ENCODE results near the gene RHBDL1. TPM values are rescaled to one million over a fixed set of nuclear protein-coding genes. Genes with fewer than 3 reads are reported as not detected.

RHBDL1 gene
- total and polyA plus RNA-seq, 7 donors, result 0.06 to 0.42 (median 0.13) TPM

DNA sequence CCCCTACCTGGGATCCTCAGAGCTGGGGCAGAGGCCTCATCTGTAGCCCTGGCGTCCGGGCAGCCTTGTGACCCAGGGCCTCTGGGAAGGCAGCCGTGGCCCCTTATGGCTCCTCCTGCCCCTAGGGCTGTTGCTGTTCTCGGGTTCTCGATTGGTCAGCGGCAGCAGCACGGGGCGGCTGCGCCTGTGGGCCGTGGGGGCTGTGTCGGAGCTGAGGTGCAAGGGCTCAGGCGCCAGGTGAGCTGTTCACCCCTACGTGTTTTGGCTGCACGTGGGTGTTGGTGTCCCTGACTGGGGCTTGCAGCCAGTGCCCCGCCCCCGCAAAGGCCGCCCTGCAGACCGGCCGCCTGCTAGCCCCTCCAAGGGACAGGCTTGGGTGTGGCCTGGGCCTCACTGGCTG lies 13.4 kb upstream of the RHBDL1 start:
- TF ChIP-seq, protein P1, sequence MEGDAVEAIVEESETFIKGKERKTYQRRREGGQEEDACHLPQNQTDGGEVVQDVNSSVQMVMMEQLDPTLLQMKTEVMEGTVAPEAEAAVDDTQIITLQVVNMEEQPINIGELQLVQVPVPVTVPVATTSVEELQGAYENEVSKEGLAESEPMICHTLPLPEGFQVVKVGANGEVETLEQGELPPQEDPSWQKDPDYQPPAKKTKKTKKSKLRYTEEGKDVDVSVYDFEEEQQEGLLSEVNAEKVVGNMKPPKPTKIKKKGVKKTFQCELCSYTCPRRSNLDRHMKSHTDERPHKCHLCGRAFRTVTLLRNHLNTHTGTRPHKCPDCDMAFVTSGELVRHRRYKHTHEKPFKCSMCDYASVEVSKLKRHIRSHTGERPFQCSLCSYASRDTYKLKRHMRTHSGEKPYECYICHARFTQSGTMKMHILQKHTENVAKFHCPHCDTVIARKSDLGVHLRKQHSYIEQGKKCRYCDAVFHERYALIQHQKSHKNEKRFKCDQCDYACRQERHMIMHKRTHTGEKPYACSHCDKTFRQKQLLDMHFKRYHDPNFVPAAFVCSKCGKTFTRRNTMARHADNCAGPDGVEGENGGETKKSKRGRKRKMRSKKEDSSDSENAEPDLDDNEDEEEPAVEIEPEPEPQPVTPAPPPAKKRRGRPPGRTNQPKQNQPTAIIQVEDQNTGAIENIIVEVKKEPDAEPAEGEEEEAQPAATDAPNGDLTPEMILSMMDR (IDR thresholded peaks at IDR 0.05), result no peak
- Histone ChIP-seq H3K4me1 (peaks cover 12% of the 10 kb centered on the region), H3K27me3 (ENCODE audit: insufficient read depth in 3 of 3, low read length in 2 of 3) (no peaks in the 10 kb centered on the region), H3K36me3 (ENCODE audit: insufficient read depth in 1 of 2, low read depth in 1 of 2) (no peaks in the 10 kb centered on the region), H3K9me3 (no peaks in the 10 kb centered on the region), H3K27ac (peak overlapping the region; percentile 68), H3K4me3 (no peak overlapping the region)
- no peak for DNase-seq
- ATAC-seq, result no peak
- 91 to 95% (median 93%) methylated on average over 14 to 19 of the region's 19 CpGs for WGBS, 3 donors
- intact Hi-C loops (cut with DNase I), result no loop called here

DNA sequence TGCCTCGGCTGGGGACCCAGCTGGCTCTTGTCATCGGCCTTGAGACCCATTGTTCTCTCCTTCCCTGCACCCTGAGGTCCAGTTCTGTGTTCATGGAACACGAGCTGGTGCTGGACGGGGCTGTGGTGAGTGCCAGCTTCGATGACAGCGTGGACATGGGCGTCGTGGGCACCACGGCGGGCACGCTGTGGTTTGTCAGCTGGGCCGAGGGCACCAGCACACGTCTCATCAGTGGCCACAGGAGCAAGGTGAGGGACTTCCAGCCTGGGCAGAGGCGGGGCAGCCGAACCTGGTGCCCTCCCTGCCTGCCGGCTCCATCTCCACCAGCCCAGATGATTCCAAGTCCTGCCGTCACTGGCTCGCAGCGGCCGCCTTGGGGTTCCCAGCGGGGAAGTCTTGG lies 12.9 kb upstream of the RHBDL1 start:
- intact Hi-C loops (cut with DNase I), result no loop called here
- 94 to 98% (median 94%) methylated on average over 21 of the region's 21 CpGs for WGBS, 3 donors
- no peak for ATAC-seq

DNA sequence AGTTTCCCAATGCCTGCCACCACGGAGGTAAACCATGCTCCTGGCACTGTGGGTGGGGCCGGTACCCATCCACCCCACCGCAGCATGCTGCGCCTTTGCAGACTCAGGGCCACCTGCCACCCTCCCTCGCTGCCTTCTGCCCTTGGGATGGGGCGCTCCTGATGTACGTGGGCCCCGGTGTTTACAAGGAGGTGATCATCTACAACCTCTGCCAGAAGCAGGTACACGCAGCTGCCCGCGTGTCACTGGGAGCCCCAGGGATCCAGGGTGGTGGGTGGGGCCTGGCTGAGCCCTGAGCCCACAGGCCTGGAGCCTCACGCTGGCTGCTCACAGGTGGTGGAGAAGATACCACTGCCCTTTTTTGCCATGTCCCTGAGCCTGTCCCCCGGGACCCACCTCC lies 8.9 kb upstream of the RHBDL1 start:
- no peak overlapping the region for H3K27ac ChIP-seq
- intact Hi-C loops (cut with DNase I), result no loop called here
- H3K36me3 ChIP-seq (ENCODE audit: insufficient read depth in 1 of 2, low read depth in 1 of 2), result peaks cover 0 to 24% of the 10 kb centered on the region in 2 donors
- peaks cover 15% of the 10 kb centered on the region for H3K4me1 ChIP-seq
- no peak overlapping the region for H3K4me3 ChIP-seq
- H3K9me3 ChIP-seq, result no peaks in the 10 kb centered on the region
- no peak for ATAC-seq
- TF ChIP-seq, protein P1 (IDR thresholded peaks at IDR 0.05), result no peak
- no peaks in the 10 kb centered on the region for H3K27me3 ChIP-seq (ENCODE audit: insufficient read depth in 3 of 3, low read length in 2 of 3)
- WGBS, 3 donors, result 87 to 93% (median 91%) methylated on average over 13 of the region's 13 CpGs
- no peak for DNase-seq

More for the DNA sequence above, 12.9 kb upstream of the RHBDL1 start:
- no peaks in the 10 kb centered on the region for H3K27me3 ChIP-seq (ENCODE audit: insufficient read depth in 3 of 3, low read length in 2 of 3)
- H3K27ac ChIP-seq, result no peak overlapping the region
- H3K4me3 ChIP-seq, result no peak overlapping the region
- H3K9me3 ChIP-seq, result no peaks in the 10 kb centered on the region
- DNase-seq, result no peak
- no peaks in the 10 kb centered on the region for H3K36me3 ChIP-seq (ENCODE audit: insufficient read depth in 1 of 2, low read depth in 1 of 2)
- TF ChIP-seq, protein P1 (IDR thresholded peaks at IDR 0.05), result no peak
- H3K4me1 ChIP-seq, result peaks cover 17% of the 10 kb centered on the region

DNA sequence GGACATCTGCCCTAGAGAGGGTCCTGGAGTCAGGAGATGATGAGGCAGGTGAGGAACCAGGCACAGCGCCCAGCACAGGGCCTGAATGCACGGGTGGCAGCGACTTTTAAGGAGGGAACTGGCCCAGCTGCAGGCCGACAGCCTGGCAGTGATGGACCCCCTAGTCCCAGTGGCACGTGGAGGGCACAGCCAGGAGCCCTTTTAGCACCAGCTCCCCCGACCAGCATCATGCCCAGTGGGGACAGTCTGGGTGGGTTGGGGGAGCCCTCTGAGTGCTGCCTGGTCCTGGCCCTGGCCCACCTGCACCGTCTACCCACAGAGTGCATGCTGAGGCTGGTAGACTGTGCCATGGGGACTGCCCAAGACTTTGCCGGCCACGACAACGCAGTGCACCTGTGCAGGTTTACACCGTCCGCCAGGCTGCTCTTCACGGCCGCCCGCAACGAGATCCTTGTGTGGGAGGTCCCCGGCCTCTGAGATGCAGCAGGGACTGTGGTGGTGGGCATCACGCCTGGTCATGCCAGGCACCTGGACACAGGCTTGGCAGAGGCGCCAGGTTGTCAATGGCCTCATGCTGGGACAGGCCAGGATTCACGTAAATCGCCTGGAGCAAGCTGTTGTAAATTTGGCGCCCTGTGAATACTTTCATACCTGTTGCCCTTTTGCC lies 8.2 kb upstream of the RHBDL1 start:
- ATAC-seq (no peak), DNase-seq (no peak)
- TF ChIP-seq, protein P1 (IDR thresholded peaks at IDR 0.05), result no peak
- Histone ChIP-seq H3K36me3 (ENCODE audit: insufficient read depth in 1 of 2, low read depth in 1 of 2) (peaks cover 0 to 31% of the 10 kb centered on the region in 2 donors), H3K4me3 (peak overlapping the region; percentile 98), H3K9me3 (no peaks in the 10 kb centered on the region), H3K27me3 (ENCODE audit: insufficient read depth in 3 of 3, low read length in 2 of 3) (no peaks in the 10 kb centered on the region), H3K27ac (peak overlapping the region; percentile 89), H3K4me1 (peaks cover 14% of the 10 kb centered on the region)
- intact Hi-C loops (cut with DNase I), result no loop called here
- 74 to 81% (median 74%) methylated on average over 22 of the region's 22 CpGs for WGBS, 3 donors
